ENCODE data around the gene MTMR1. TPM values are rescaled to one million over a fixed set of nuclear protein-coding genes. Genes with fewer than 3 reads are reported as not detected.

MTMR1 gene
- total RNA-seq, 1 experiment from 2014 or later, result 25.4 TPM

DNA sequence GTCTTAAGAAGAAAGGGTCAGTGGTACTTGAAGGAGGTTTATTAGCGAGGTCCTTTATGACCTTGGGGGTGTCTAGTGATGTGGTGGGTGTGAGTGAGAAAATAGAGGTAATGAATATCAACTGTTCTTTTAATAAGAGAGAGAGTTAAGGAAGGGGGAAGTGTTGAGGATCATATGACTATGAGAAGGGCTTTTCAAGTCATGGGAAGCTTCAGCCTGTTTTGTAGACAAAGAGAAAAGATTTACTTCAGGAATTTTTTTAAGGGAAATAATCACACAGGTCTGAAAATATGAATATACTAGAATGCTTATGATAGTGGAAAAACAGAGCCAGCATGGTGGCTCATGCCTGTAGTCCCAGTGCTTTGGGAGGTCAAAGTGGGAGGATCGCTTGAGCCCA lies 41.3 kb upstream of the MTMR1 start:
- H3K4me3 Mint-ChIP-seq (ENCODE audit: unreplicated experiment), result no peak overlapping the region
- H3K27me3 ChIP-seq (replicated peaks; ENCODE audit: control insufficient read depth, insufficient read depth, low read length), result no peaks in the 10 kb centered on the region
- no peaks in the 10 kb centered on the region for H3K27me3 Mint-ChIP-seq (ENCODE audit: insufficient read depth, unreplicated experiment)
- TF ChIP-seq, protein P1, sequence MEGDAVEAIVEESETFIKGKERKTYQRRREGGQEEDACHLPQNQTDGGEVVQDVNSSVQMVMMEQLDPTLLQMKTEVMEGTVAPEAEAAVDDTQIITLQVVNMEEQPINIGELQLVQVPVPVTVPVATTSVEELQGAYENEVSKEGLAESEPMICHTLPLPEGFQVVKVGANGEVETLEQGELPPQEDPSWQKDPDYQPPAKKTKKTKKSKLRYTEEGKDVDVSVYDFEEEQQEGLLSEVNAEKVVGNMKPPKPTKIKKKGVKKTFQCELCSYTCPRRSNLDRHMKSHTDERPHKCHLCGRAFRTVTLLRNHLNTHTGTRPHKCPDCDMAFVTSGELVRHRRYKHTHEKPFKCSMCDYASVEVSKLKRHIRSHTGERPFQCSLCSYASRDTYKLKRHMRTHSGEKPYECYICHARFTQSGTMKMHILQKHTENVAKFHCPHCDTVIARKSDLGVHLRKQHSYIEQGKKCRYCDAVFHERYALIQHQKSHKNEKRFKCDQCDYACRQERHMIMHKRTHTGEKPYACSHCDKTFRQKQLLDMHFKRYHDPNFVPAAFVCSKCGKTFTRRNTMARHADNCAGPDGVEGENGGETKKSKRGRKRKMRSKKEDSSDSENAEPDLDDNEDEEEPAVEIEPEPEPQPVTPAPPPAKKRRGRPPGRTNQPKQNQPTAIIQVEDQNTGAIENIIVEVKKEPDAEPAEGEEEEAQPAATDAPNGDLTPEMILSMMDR (IDR thresholded peaks at IDR 0.05; ENCODE audit: insufficient read depth in 1 of 2, low read depth in 1 of 2, low read length in 1 of 2, severe bottlenecking in 1 of 2, unreplicated experiment in 1 of 2), result no peak
- no peak overlapping the region for H3K27ac Mint-ChIP-seq (ENCODE audit: unreplicated experiment)
- intact Hi-C loops (cut with micrococcal nuclease; ENCODE audit: unreplicated experiment), result no loop called here
- no peaks in the 10 kb centered on the region for H3K4me1 Mint-ChIP-seq (ENCODE audit: low read depth, unreplicated experiment)
- H3K36me3 Mint-ChIP-seq (ENCODE audit: insufficient read depth, unreplicated experiment), result no peaks in the 10 kb centered on the region
- no TSS peak for BruUV-seq (replicated peaks)
- POLR2A ChIA-PET, result no interaction called here
- no peaks in the 10 kb centered on the region for H3K9me3 ChIP-seq
- no peaks in the 10 kb centered on the region for H3K36me3 ChIP-seq (ENCODE audit: control insufficient read depth, insufficient read depth, low read length)
- no peak for DNase-seq
- CTCF ChIA-PET, result no interaction called here
- H3K4me1 ChIP-seq, result no peaks in the 10 kb centered on the region
- no peak overlapping the region for H3K4me3 ChIP-seq (ENCODE audit: low read depth, low read length)
- H3K9me3 Mint-ChIP-seq (ENCODE audit: unreplicated experiment), result no peaks in the 10 kb centered on the region

GRCh38 chrX:150655788-150656187 lies 37.4 kb upstream of the MTMR1 start:
- H3K9me3 Mint-ChIP-seq (ENCODE audit: unreplicated experiment), result no peaks in the 10 kb centered on the region
- BruUV-seq (replicated peaks), result no TSS peak

GRCh38 chrX:150663073-150663472 lies 30.1 kb upstream of the MTMR1 start:
- no peak overlapping the region for H3K4me3 Mint-ChIP-seq (ENCODE audit: unreplicated experiment)
- H3K9me3 Mint-ChIP-seq (ENCODE audit: unreplicated experiment), result no peaks in the 10 kb centered on the region
- BruUV-seq (replicated peaks), result no TSS peak
- intact Hi-C loops (cut with micrococcal nuclease; ENCODE audit: unreplicated experiment), result no loop called here
- POLR2A ChIA-PET, result no interaction called here
- no peak overlapping the region for H3K27ac Mint-ChIP-seq (ENCODE audit: unreplicated experiment)
- peaks cover 16% of the 10 kb centered on the region for H3K36me3 Mint-ChIP-seq (ENCODE audit: insufficient read depth, unreplicated experiment)
- Histone ChIP-seq H3K4me3 (ENCODE audit: low read depth, low read length) (no peak overlapping the region), H3K27me3 (replicated peaks; ENCODE audit: control insufficient read depth, insufficient read depth, low read length) (no peaks in the 10 kb centered on the region), H3K4me1 (no peaks in the 10 kb centered on the region), H3K9me3 (no peaks in the 10 kb centered on the region), H3K36me3 (ENCODE audit: control insufficient read depth, insufficient read depth, low read length) (no peaks in the 10 kb centered on the region)
- TF ChIP-seq, protein P1 (IDR thresholded peaks at IDR 0.05; ENCODE audit: insufficient read depth in 1 of 2, low read depth in 1 of 2, low read length in 1 of 2, severe bottlenecking in 1 of 2, unreplicated experiment in 1 of 2), result no peak
- DNase-seq, result no peak
- no peaks in the 10 kb centered on the region for H3K27me3 Mint-ChIP-seq (ENCODE audit: insufficient read depth, unreplicated experiment)
- H3K4me1 Mint-ChIP-seq (ENCODE audit: low read depth, unreplicated experiment), result no peaks in the 10 kb centered on the region
- CTCF ChIA-PET, result no interaction called here

More at GRCh38 chrX:150655788-150656187, 37.4 kb upstream of the MTMR1 start:
- no peaks in the 10 kb centered on the region for H3K36me3 ChIP-seq (ENCODE audit: control insufficient read depth, insufficient read depth, low read length)
- peaks cover 6% of the 10 kb centered on the region for H3K36me3 Mint-ChIP-seq (ENCODE audit: insufficient read depth, unreplicated experiment)
- TF ChIP-seq, protein P1 (IDR thresholded peaks at IDR 0.05; ENCODE audit: insufficient read depth in 1 of 2, low read depth in 1 of 2, low read length in 1 of 2, severe bottlenecking in 1 of 2, unreplicated experiment in 1 of 2), result no peak
- POLR2A ChIA-PET, result no interaction called here
- no peak overlapping the region for H3K4me3 ChIP-seq (ENCODE audit: low read depth, low read length)
- no peak for DNase-seq
- no peaks in the 10 kb centered on the region for H3K9me3 ChIP-seq
- H3K4me1 Mint-ChIP-seq (ENCODE audit: low read depth, unreplicated experiment), result no peaks in the 10 kb centered on the region
- H3K27ac Mint-ChIP-seq (ENCODE audit: unreplicated experiment), result no peak overlapping the region
- H3K27me3 ChIP-seq (replicated peaks; ENCODE audit: control insufficient read depth, insufficient read depth, low read length), result no peaks in the 10 kb centered on the region
- CTCF ChIA-PET, result no interaction called here
- H3K4me3 Mint-ChIP-seq (ENCODE audit: unreplicated experiment), result no peak overlapping the region
- H3K27me3 Mint-ChIP-seq (ENCODE audit: insufficient read depth, unreplicated experiment), result no peaks in the 10 kb centered on the region
- H3K4me1 ChIP-seq, result no peaks in the 10 kb centered on the region
- intact Hi-C loops (cut with micrococcal nuclease; ENCODE audit: unreplicated experiment), result no loop called here
